ENCODE results near the gene EXOC4.

EXOC4 gene

DNA sequence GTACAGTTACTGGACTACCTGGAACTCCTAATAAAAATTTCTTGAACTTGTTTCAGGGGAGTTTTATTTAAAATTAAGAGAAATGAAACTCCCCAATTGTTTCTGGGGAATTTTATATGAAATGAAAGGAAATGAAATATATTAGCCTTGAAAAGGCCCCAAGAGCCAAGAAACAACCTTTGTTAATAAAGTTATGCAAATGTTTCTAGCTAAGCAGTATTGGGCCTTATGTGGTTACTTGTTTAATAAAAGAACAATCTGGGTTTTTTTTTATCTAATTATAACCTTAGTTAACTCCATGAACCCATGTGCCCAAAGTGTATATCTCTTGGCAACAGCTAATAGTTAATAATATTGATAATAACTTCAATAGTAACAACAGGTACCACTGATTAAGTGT lies 222.8 kb downstream of the EXOC4 start:
- TF ChIP-seq, protein P1, sequence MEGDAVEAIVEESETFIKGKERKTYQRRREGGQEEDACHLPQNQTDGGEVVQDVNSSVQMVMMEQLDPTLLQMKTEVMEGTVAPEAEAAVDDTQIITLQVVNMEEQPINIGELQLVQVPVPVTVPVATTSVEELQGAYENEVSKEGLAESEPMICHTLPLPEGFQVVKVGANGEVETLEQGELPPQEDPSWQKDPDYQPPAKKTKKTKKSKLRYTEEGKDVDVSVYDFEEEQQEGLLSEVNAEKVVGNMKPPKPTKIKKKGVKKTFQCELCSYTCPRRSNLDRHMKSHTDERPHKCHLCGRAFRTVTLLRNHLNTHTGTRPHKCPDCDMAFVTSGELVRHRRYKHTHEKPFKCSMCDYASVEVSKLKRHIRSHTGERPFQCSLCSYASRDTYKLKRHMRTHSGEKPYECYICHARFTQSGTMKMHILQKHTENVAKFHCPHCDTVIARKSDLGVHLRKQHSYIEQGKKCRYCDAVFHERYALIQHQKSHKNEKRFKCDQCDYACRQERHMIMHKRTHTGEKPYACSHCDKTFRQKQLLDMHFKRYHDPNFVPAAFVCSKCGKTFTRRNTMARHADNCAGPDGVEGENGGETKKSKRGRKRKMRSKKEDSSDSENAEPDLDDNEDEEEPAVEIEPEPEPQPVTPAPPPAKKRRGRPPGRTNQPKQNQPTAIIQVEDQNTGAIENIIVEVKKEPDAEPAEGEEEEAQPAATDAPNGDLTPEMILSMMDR (IDR thresholded peaks at IDR 0.05; ENCODE audit: low read depth, low read length, missing control alignments), result no peak
- no peak for DNase-seq (ENCODE audit: low read depth)
- in situ Hi-C loops (cut with HindIII; ENCODE audit: low sequenced_read_pairs), result no loop called here
- H3K4me3 ChIP-seq (ENCODE audit: low read depth, low read length), result no peak overlapping the region

DNA sequence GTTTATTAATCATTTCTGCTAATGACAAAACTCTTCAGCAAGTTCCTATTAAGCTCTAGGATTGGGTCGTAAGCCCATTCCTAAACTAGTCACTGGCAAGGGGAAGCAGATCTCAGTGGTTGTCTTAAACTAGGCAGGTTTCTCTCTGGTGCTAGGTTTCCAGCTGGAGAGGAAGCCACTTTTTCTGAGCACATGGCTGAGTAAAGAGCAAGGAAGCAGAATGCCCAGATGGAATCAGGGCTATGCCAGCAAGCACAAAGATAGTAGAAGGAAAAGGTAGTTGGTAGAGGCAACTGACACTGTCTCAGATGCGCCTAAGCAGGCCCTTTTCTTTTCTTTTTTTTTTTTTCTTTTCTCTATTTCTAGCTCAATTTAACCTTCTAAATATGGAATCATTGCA lies 224.9 kb downstream of the EXOC4 start:
- DNase-seq (ENCODE audit: low read depth), result no peak
- H3K4me3 ChIP-seq (ENCODE audit: low read depth, low read length), result no peak overlapping the region
- TF ChIP-seq, protein P1 (IDR thresholded peaks at IDR 0.05; ENCODE audit: low read depth, low read length, missing control alignments), result no peak
- in situ Hi-C loops (cut with HindIII; ENCODE audit: low sequenced_read_pairs), result no loop called here

DNA sequence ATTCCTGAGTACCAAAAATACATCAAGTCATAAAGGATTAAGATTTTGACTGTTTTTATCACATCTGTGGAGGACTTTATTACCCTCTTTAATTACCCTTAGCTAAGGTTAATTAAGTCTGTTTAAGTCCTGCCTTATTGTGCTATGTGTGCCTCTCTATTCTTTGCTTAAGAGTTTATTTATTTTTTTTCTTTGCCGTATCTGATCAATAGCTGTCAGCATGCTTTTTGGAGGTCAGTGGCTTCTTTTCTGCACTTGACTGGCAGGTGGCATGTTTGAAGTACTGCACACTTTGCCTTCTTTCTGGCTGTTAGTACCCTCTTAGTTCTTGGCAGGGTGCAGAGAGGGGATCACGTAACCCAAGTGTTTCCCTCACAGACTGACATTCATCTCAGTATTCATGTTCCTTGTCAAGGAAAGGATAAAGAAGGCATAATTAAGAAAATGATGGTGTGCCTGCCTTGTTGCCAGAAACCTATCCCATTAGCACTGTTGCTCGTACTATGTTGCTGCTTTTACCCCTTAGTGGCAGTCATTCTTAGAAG lies 225.8 kb downstream of the EXOC4 start:
- in situ Hi-C loops (cut with HindIII; ENCODE audit: low sequenced_read_pairs), result no loop called here
- DNase-seq (ENCODE audit: low read depth), result no peak
- TF ChIP-seq, protein P1 (IDR thresholded peaks at IDR 0.05; ENCODE audit: low read depth, low read length, missing control alignments), result no peak
- no peak overlapping the region for H3K4me3 ChIP-seq (ENCODE audit: low read depth, low read length)

DNA sequence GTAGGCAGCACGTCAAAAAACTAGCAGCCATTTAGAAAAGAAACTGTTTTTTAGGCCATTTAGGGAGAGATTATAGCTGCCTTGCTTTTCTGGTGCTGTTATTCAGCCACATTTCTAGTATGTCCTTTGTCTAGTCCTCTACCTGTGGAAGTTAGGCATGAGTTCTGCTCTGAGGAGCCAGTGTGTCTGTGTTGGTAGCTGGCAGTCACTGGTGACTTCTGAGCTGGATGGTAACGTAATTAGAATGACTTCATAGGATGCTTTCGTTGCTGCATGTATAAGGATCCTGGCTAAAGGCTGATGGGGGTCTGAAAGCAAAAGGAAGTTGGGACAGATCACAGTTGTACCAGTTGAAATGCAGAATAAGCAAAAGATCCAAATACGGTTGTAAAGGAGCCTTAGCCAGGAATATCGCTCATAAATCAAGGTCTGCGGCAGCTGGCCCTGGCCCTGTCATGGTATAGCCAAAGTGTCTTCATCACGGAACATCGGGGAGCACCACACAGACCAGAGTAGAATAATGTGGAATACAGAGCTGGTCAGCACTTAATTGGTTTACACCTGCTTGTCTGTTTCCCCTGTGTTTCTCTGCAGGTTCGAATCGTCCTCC lies 226.7 kb downstream of the EXOC4 start:
- TF ChIP-seq, protein P1 (IDR thresholded peaks at IDR 0.05; ENCODE audit: low read depth, low read length, missing control alignments), result no peak
- H3K4me3 ChIP-seq (ENCODE audit: low read depth, low read length), result no peak overlapping the region
- DNase-seq (ENCODE audit: low read depth), result no peak
- in situ Hi-C loops (cut with HindIII; ENCODE audit: low sequenced_read_pairs), result no loop called here

DNA sequence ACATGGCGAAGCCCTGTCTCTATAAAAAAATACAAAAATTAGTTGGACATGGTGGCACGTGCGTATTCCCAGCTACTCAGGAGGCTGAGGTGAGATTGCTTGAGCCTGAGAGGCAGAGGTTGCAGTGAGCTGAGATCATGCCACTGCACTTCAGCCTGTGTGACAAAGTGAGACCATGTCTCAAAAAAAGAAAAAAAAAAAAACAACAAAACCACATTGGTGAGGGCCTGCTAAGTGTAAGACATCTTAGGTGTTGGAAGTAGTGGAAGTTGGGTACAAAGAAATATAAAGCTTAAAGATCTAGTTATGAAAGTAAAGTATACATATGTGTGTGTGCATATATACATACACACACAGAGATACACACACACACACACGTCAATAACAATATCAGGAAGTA lies 228.0 kb downstream of the EXOC4 start:
- H3K4me3 ChIP-seq (ENCODE audit: low read depth, low read length), result no peak overlapping the region
- in situ Hi-C loops (cut with HindIII; ENCODE audit: low sequenced_read_pairs), result no loop called here
- no peak for DNase-seq (ENCODE audit: low read depth)
- TF ChIP-seq, protein P1 (IDR thresholded peaks at IDR 0.05; ENCODE audit: low read depth, low read length, missing control alignments), result no peak

DNA sequence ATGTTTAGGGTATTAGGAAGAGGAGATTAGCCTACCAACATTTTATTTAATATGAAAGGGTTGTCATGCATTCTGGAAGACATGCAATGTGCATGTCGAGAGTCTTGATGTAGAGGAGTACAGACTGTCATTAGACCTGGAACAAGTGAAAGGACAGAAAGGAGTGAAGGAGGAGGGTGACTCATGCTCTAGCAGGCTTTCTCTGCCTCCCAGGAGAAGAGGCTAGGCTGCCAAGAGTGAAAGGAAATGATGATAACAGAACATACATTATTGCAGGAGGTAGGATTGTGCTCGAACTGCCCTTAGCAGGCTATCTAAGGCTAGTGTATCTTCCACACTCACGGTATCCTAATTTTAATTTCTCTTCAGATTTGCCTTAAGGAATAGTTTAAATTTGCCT lies 228.8 kb downstream of the EXOC4 start:
- TF ChIP-seq, protein P1 (IDR thresholded peaks at IDR 0.05; ENCODE audit: low read depth, low read length, missing control alignments), result no peak
- H3K4me3 ChIP-seq (ENCODE audit: low read depth, low read length), result no peak overlapping the region
- in situ Hi-C loops (cut with HindIII; ENCODE audit: low sequenced_read_pairs), result no loop called here
- DNase-seq (ENCODE audit: low read depth), result peak; percentile 53

Measured in astrocyte of the cerebellum (primary cell).